Stimulated activated CD4-positive, alpha-beta T cell treated with anti-CD3 and anti-CD28 coated beads, Interleukin-15, amount 100 ng/mL, for 1 hour (primary cell): Measurements from ENCODE around the gene INO80B.

ENCODE experiments used
- DNase-seq, 2 donors: peaks; one replicate each; pipeline ENCODE4 v3.0.0-alpha.2; 2020; ENCODE audit warnings: low read depth in 1 of 2, low spot score in 1 of 2

INO80B gene

GRCh38 chr2:74501335-74502071 lies 46.6 kb downstream of the INO80B start:
- DNase-seq: no peak

- no peak for DNase-seq
Measured at GRCh38 chr2:74502147-74502719, 47.3 kb downstream of the INO80B start.

GRCh38 chr2:74502720-74503505 lies 48.0 kb downstream of the INO80B start:
- no peak for DNase-seq

- no peak for DNase-seq
Measured at GRCh38 chr2:74503506-74504475, 48.9 kb downstream of the INO80B start.

- no peak for DNase-seq
Measured at GRCh38 chr2:74504591-74504990, 49.7 kb downstream of the INO80B start.

- DNase-seq: no peak
Measured at GRCh38 chr2:74505448-74506246, 50.8 kb downstream of the INO80B start.

GRCh38 chr2:74507145-74507925 lies 52.4 kb downstream of the INO80B start, which contains the start of gene PCGF1:
Gene PCGF1, minus strand, starts transcription at chr2:74507695. Its CDS starts 27 bp downstream, at chr2:74507668.
- DNase-seq: peak; percentile 95 to 98
